ENCODE results near the gene GFRA1. TPM values are rescaled to one million over a fixed set of nuclear protein-coding genes. Genes with fewer than 3 reads are reported as not detected.

The GFRA1 gene
- polyA plus RNA-seq, 3 donors, result not detected

DNA sequence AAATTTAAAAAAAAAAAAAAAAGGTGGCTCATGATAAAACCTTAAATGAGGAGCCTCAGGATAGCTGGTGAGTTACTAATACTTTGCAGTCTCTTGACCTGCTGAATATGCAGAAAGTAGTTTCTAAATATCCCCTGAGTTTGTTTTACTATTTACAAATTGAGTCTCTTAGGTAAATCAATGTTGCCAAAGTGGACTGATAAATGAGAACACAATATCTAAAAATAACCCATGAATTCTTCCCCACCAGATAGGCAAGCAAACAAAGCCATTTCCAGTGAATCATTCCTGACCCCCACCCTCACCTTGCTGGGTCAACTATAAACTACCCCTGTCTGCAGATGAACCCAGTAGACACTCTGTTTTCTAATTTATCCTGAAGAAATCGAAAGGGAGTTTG is 78.9 kb downstream of the GFRA1 start:
- DNase-seq, result no peak
- Histone ChIP-seq H3K4me2 (replicated peaks; ENCODE audit: extremely low read depth, low read length, poor library complexity, severe bottlenecking) (no peak overlapping the region), H3K27me3 (ENCODE audit: control insufficient read depth in 2 of 2, insufficient read depth in 2 of 2, low read length in 2 of 2) (no peaks in the 10 kb centered on the region), H3K9ac (ENCODE audit: insufficient read depth, low read length, poor library complexity, severe bottlenecking) (no peak overlapping the region), H3K36me3 (replicated peaks in 1 of 2; ENCODE audit: control insufficient read depth in 1 of 2, insufficient read depth in 2 of 2, low read length in 2 of 2) (no peaks in the 10 kb centered on the region), H2AFZ (ENCODE audit: insufficient read depth, low read depth, low read length, poor library complexity, severe bottlenecking) (no peak overlapping the region), H3K27ac (ENCODE audit: low read depth in 1 of 2, low read length in 2 of 2) (no peak overlapping the region), H4K20me1 (ENCODE audit: insufficient read depth, low read length) (no peaks in the 10 kb centered on the region), H3K4me3 (replicated peaks in 1 of 3; ENCODE audit: low read depth in 2 of 3, low read length in 3 of 3) (no peak overlapping the region), H3K4me1 (ENCODE audit: control insufficient read depth in 1 of 2, insufficient read depth in 2 of 2, low read length in 2 of 2) (no peaks in the 10 kb centered on the region), H3K9me3 (replicated peaks in 1 of 2; ENCODE audit: control insufficient read depth in 1 of 2, insufficient read depth in 1 of 2, low read length in 2 of 2) (peaks cover 0 to 4% of the 10 kb centered on the region in 2 donors), H3K79me2 (ENCODE audit: insufficient read depth, low read length) (no peaks in the 10 kb centered on the region)
- H3K27me3 Mint-ChIP-seq (ENCODE audit: low read depth in 3 of 3), result peaks cover 0 to 4% (median 2%) of the 10 kb centered on the region in 3 donors
- no CpG with 5 or more reads among the region's 1 CpG for WGBS (ENCODE audit: insufficient coverage)
- H3K27ac Mint-ChIP-seq, result no peak overlapping the region
- TF ChIP-seq, protein P1, sequence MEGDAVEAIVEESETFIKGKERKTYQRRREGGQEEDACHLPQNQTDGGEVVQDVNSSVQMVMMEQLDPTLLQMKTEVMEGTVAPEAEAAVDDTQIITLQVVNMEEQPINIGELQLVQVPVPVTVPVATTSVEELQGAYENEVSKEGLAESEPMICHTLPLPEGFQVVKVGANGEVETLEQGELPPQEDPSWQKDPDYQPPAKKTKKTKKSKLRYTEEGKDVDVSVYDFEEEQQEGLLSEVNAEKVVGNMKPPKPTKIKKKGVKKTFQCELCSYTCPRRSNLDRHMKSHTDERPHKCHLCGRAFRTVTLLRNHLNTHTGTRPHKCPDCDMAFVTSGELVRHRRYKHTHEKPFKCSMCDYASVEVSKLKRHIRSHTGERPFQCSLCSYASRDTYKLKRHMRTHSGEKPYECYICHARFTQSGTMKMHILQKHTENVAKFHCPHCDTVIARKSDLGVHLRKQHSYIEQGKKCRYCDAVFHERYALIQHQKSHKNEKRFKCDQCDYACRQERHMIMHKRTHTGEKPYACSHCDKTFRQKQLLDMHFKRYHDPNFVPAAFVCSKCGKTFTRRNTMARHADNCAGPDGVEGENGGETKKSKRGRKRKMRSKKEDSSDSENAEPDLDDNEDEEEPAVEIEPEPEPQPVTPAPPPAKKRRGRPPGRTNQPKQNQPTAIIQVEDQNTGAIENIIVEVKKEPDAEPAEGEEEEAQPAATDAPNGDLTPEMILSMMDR (IDR thresholded peaks at IDR 0.05), result no peak
- peaks cover 0 to 19% (median 4%) of the 10 kb centered on the region in 7 donors for H3K9me3 Mint-ChIP-seq
- intact Hi-C loops (cut with micrococcal nuclease), result no loop called here
- no peak overlapping the region for H3K4me3 Mint-ChIP-seq
- H3K36me3 Mint-ChIP-seq, result no peaks in the 10 kb centered on the region
- no peaks in the 10 kb centered on the region for H3K4me1 Mint-ChIP-seq

DNA sequence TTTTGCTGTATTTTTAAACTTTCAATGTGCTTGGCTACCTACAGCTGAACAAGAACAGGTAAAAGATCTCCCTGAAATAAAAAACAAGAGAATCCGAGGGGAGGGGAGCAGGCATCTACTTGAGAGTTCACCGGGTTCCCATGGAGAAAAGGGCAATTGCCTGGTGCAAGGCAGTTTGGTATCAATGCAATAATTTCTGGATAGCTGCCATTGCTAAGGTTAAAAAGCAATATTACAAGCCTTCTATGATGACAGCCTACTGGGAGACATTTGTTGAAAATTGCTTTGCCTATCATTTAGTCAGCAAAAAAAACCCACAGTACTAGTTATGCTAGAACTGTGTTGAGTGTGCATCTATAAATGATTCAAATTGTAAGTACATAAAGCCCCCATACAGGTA is 82.1 kb downstream of the GFRA1 start:
- intact Hi-C loops (cut with micrococcal nuclease), result no loop called here
- H3K4me3 Mint-ChIP-seq, result no peak overlapping the region
- Histone ChIP-seq H3K4me3 (replicated peaks in 1 of 3; ENCODE audit: low read depth in 2 of 3, low read length in 3 of 3) (no peak overlapping the region), H3K4me1 (ENCODE audit: control insufficient read depth in 1 of 2, insufficient read depth in 2 of 2, low read length in 2 of 2) (no peaks in the 10 kb centered on the region), H2AFZ (ENCODE audit: insufficient read depth, low read depth, low read length, poor library complexity, severe bottlenecking) (no peak overlapping the region), H3K27ac (ENCODE audit: low read depth in 1 of 2, low read length in 2 of 2) (no peak overlapping the region), H3K36me3 (replicated peaks in 1 of 2; ENCODE audit: control insufficient read depth in 1 of 2, insufficient read depth in 2 of 2, low read length in 2 of 2) (no peaks in the 10 kb centered on the region), H3K9me3 (replicated peaks in 1 of 2; ENCODE audit: control insufficient read depth in 1 of 2, insufficient read depth in 1 of 2, low read length in 2 of 2) (peaks cover 0 to 4% of the 10 kb centered on the region in 2 donors), H4K20me1 (ENCODE audit: insufficient read depth, low read length) (no peaks in the 10 kb centered on the region), H3K9ac (ENCODE audit: insufficient read depth, low read length, poor library complexity, severe bottlenecking) (no peak overlapping the region), H3K79me2 (ENCODE audit: insufficient read depth, low read length) (no peaks in the 10 kb centered on the region), H3K27me3 (ENCODE audit: control insufficient read depth in 2 of 2, insufficient read depth in 2 of 2, low read length in 2 of 2) (no peaks in the 10 kb centered on the region), H3K4me2 (replicated peaks; ENCODE audit: extremely low read depth, low read length, poor library complexity, severe bottlenecking) (no peak overlapping the region)
- H3K27me3 Mint-ChIP-seq (ENCODE audit: low read depth in 3 of 3), result peaks cover 0 to 7% (median 0%) of the 10 kb centered on the region in 3 donors
- peaks cover 2% of the 10 kb centered on the region for H3K4me1 Mint-ChIP-seq
- TF ChIP-seq, protein P1 (IDR thresholded peaks at IDR 0.05), result no peak
- H3K9me3 Mint-ChIP-seq, result peaks cover 0 to 13% (median 3%) of the 10 kb centered on the region in 7 donors
- no peaks in the 10 kb centered on the region for H3K36me3 Mint-ChIP-seq
- WGBS (ENCODE audit: insufficient coverage), result no CpG with 5 or more reads among the region's 2 CpGs
- DNase-seq, result no peak
- H3K27ac Mint-ChIP-seq, result no peak overlapping the region

All from CD14-positive monocyte (primary cell).